Measurements from ENCODE around the gene CRYGN.

The CRYGN gene

GRCh38 chr7:151403764-151404163, 36.2 kb downstream of the CRYGN start:
- peaks cover 7% of the 10 kb centered on the region for H3K27me3 ChIP-seq (ENCODE audit: insufficient read depth, poor library complexity, severe bottlenecking)
- no peak for DNase-seq (ENCODE audit: low read depth in 1 of 2, low spot score in 1 of 2)
- H3K27ac ChIP-seq (replicated peaks) = no peak overlapping the region
- no peak overlapping the region for H3K4me3 ChIP-seq (replicated peaks; ENCODE audit: insufficient read depth, low read length)
- TF ChIP-seq REST (IDR thresholded peaks at IDR 0.05; ENCODE audit: insufficient replicate concordance, low read depth) (no peak), CTCF (IDR thresholded peaks at IDR 0.05; ENCODE audit: insufficient read depth, low read length) (no peak), GABPA (IDR thresholded peaks at IDR 0.05; ENCODE audit: low read depth) (no peak), POLR2AphosphoS5 (IDR thresholded peaks at IDR 0.05; ENCODE audit: low read depth) (no peak)

- H3K27ac ChIP-seq (replicated peaks) = no peak overlapping the region
- TF ChIP-seq CTCF (IDR thresholded peaks at IDR 0.05; ENCODE audit: insufficient read depth, low read length) = no peak
- TF ChIP-seq REST (IDR thresholded peaks at IDR 0.05; ENCODE audit: insufficient replicate concordance, low read depth) = no peak
- no peak for TF ChIP-seq SPI1 (IDR thresholded peaks at IDR 0.05; ENCODE audit: borderline replicate concordance, low read depth)
- no peak for TF ChIP-seq GABPA (IDR thresholded peaks at IDR 0.05; ENCODE audit: low read depth)
- no peak for TF ChIP-seq POLR2AphosphoS5 (IDR thresholded peaks at IDR 0.05; ENCODE audit: low read depth)
- no peak overlapping the region for H3K4me3 ChIP-seq (replicated peaks; ENCODE audit: insufficient read depth, low read length)
- no peaks in the 10 kb centered on the region for H3K27me3 ChIP-seq (ENCODE audit: insufficient read depth, poor library complexity, severe bottlenecking)
- DNase-seq (ENCODE audit: low read depth in 1 of 2, low spot score in 1 of 2) = no peak
Measured at GRCh38 chr7:151402029-151402835, 37.7 kb downstream of the CRYGN start.

GRCh38 chr7:151400626-151401315, 39.2 kb downstream of the CRYGN start:
- no peak for DNase-seq (ENCODE audit: low read depth in 1 of 2, low spot score in 1 of 2)
- no peaks in the 10 kb centered on the region for H3K27me3 ChIP-seq (ENCODE audit: insufficient read depth, poor library complexity, severe bottlenecking)
- no peak overlapping the region for H3K27ac ChIP-seq (replicated peaks)
- TF ChIP-seq SPI1 (IDR thresholded peaks at IDR 0.05; ENCODE audit: borderline replicate concordance, low read depth) (no peak), POLR2AphosphoS5 (IDR thresholded peaks at IDR 0.05; ENCODE audit: low read depth) (no peak), REST (IDR thresholded peaks at IDR 0.05; ENCODE audit: insufficient replicate concordance, low read depth) (no peak), CTCF (IDR thresholded peaks at IDR 0.05; ENCODE audit: insufficient read depth, low read length) (no peak), GABPA (IDR thresholded peaks at IDR 0.05; ENCODE audit: low read depth) (no peak)
- no peak overlapping the region for H3K4me3 ChIP-seq (replicated peaks; ENCODE audit: insufficient read depth, low read length)

Data from HL-60 (cell line).